K562 (cell line): ENCODE measurements around the gene SCT. TPM values are rescaled to one million over a fixed set of nuclear protein-coding genes. Genes with fewer than 3 reads are reported as not detected.

Source experiments
- ATAC-seq: fragments of 200-7000 bp; cut with Tn5 transposase; 3 replicates; pipeline ENCODE4 v1.9.1; 2020; ENCODE audit warnings: moderate library complexity
- BruUV-seq: library from RNA; stranded (reverse); fragments of 400-500 nt; replicated peaks from 2 replicates; lab custom pipeline; 2021; lab: Mats Ljungman, UMichigan
- CTCF ChIA-PET: fragments of 300-600 bp; formaldehyde crosslinking; extraction: SDS; loops from one replicate; lab custom pipeline; 2021; ENCODE audit warnings: low intra/inter-chr PET ratio; lab: Yijun Ruan, JAX
- POLR2A ChIA-PET: fragments of 300-600, 350-650 bp; sonication (Branson Sonifier 250); formaldehyde crosslinking; extraction: SDS; loops from one replicate; lab custom pipeline; 2021; ENCODE audit warnings: antibody characterized with exemption, inconsistent platforms; lab: Yijun Ruan, JAX
- DNase-seq, 4 experiments: peaks; one replicate each; pipeline versions ENCODE4 v3.0.0 to v3.0.0-alpha.2; 2011 to 2018; ENCODE audit warnings: low spot score in 3 of 4, mixed read lengths in 3 of 4; ENCODE audit errors: extremely low read depth in 1 of 4
- FAIRE-seq: peaks from 2 replicates; lab custom pipeline; 2011; peaks lifted over from hg19 to GRCh38; lab: Jason Lieb, UNC
- H2AFZ ChIP-seq: 2 replicates; pipeline ENCODE4 v1.6.0; 2011; ENCODE audit warnings: low read depth, low read length, control low read depth, inconsistent platforms
- H3K27ac ChIP-seq: fragments of 200-600 bp; 3 replicates; pipeline ENCODE4 v1.8.0; 2011; ENCODE audit warnings: low read depth, mild to moderate bottlenecking, control low read depth, inconsistent platforms, low read length, moderate library complexity, mixed read lengths; ENCODE audit errors: extremely low read depth
- H3K27me3 ChIP-seq, 2 experiments: fragments of 300-600 bp in 1 of 2; 2 replicates in 1 of 2; 3 replicates in 1 of 2; pipeline versions ENCODE4 v1.6.0 to v1.8.0; 2011; ENCODE audit warnings: inconsistent platforms in 2 of 2, low read length in 2 of 2, mild to moderate bottlenecking in 1 of 2, mixed read lengths in 1 of 2, moderate library complexity in 1 of 2; ENCODE audit not compliant: control insufficient read depth in 2 of 2, insufficient read depth in 2 of 2
- H3K36me3 ChIP-seq: fragments of 300-600 bp; 3 replicates; pipeline ENCODE4 v1.8.0; 2011; ENCODE audit warnings: mild to moderate bottlenecking, low read length, inconsistent platforms; ENCODE audit not compliant: control insufficient read depth, insufficient read depth
- H3K4me1 ChIP-seq, 2 experiments: fragments of 200-600 bp in 1 of 2; replicated peaks in 1 of 2; 2 replicates in 1 of 2; 3 replicates in 1 of 2; pipeline versions ENCODE4 v1.5.1 to v1.8.0; 2011; ENCODE audit warnings: inconsistent platforms in 2 of 2, low read length in 2 of 2, mild to moderate bottlenecking in 1 of 2, mixed read lengths in 1 of 2, moderate library complexity in 1 of 2; ENCODE audit not compliant: control insufficient read depth in 2 of 2, insufficient read depth in 2 of 2
- H3K4me2 ChIP-seq: 2 replicates; pipeline ENCODE4 v1.6.1; 2011; ENCODE audit warnings: low read length, control low read depth, inconsistent platforms, mixed read lengths; ENCODE audit not compliant: insufficient read depth
- H3K4me3 ChIP-seq: fragments of 200-600 bp; sonication (generic), shearing (Covaris generic); 2 replicates; pipeline ENCODE4 v1.5.1; 2016; ENCODE audit warnings: control low read depth, inconsistent platforms
- H3K79me2 ChIP-seq: fragments of 200-600 bp; 3 replicates; pipeline ENCODE4 v1.8.0; 2011; ENCODE audit warnings: low read length, inconsistent platforms; ENCODE audit not compliant: control insufficient read depth, insufficient read depth
- H3K9ac ChIP-seq, 2 experiments: 2 replicates each; pipeline versions ENCODE4 v1.6.0 to v1.6.1; 2011; ENCODE audit warnings: low read depth in 2 of 2, low read length in 2 of 2, control low read depth in 1 of 2, inconsistent platforms in 1 of 2, mild to moderate bottlenecking in 1 of 2, mixed read lengths in 1 of 2; ENCODE audit not compliant: insufficient read depth in 1 of 2
- H3K9me1 ChIP-seq: one replicate; pipeline ENCODE4 v1.6.0; 2011; ENCODE audit warnings: inconsistent platforms, mild to moderate bottlenecking, low read length, moderate library complexity; ENCODE audit not compliant: control insufficient read depth, insufficient read depth
- H3K9me3 ChIP-seq: replicated peaks from 2 replicates; pipeline ENCODE4 v1.5.1; 2011; ENCODE audit warnings: low read depth, low read length, inconsistent platforms; ENCODE audit not compliant: control insufficient read depth, insufficient read depth
- H4K20me1 ChIP-seq: replicated peaks from 2 replicates; pipeline ENCODE4 v1.6.1; 2011; ENCODE audit warnings: low read length, inconsistent platforms, mixed read lengths; ENCODE audit not compliant: control insufficient read depth, insufficient read depth
- CHD1 ChIP-seq: fragments of 200-600 bp; sonication (generic); IDR thresholded peaks from one replicate; pipeline ENCODE4 v1.6.1; 2012; ENCODE audit warnings: mild to moderate bottlenecking, moderate library complexity, low read length, inconsistent platforms
- E2F3 ChIP-seq: fragments of 250-450 bp; sonication (Bioruptor Pico); IDR thresholded peaks from 2 replicates; pipeline ENCODE4 v1.4.0; 2020; ENCODE audit warnings: mild to moderate bottlenecking
- FIP1L1 ChIP-seq: fragments of 200-400 bp; formaldehyde crosslinking; IDR thresholded peaks from 2 replicates; pipeline ENCODE4 v1.6.1; 2018; ENCODE audit warnings: mild to moderate bottlenecking, low read depth, low read length; ENCODE audit not compliant: poor library complexity, severe bottlenecking
- FUS ChIP-seq: fragments of 200-400 bp; formaldehyde crosslinking; optimal IDR thresholded peaks from 2 replicates; pipeline ENCODE3; 2017; ENCODE audit warnings: low read depth, low read length
- PML ChIP-seq: IDR thresholded peaks from 2 replicates; pipeline ENCODE4 v1.6.1; 2012; ENCODE audit warnings: low read length, inconsistent platforms
- POLR2A ChIP-seq: fragments of 450-650 bp; conservative IDR thresholded peaks from 2 replicates; pipeline ENCODE4 v1.6.1; 2016
- POLR2G ChIP-seq: fragments of 200-400 bp; formaldehyde crosslinking; IDR thresholded peaks from 2 replicates; pipeline ENCODE4 v1.6.1; 2017; ENCODE audit warnings: low read depth, mild to moderate bottlenecking, antibody characterized with exemption, low read length, moderate library complexity
- RBM25 ChIP-seq: fragments of 200-400 bp; formaldehyde crosslinking; IDR thresholded peaks from 2 replicates; pipeline ENCODE4 v1.6.1; 2018; ENCODE audit warnings: low read length, low read depth, moderate library complexity; ENCODE audit not compliant: severe bottlenecking
- WGBS: fragments of 100-300 bp; shearing (Covaris generic); methylation state at CpG from one replicate; pipeline ENCODE4 v1.1.6; 2016; ENCODE audit warnings: low coverage, mixed read lengths; ENCODE audit not compliant: insufficient coverage; ENCODE audit errors: missing lambda C conversion rate; 5-methylcytosine and 5-hydroxymethylcytosine counted together
- in situ Hi-C: fragments of 300-500 bp; cut with MboI; formaldehyde crosslinking; loops from 4 replicates; pipeline ENCODE4 v1.15.0; 2018; ENCODE audit warnings: inconsistent platforms, mixed read lengths
- intact Hi-C: fragments of 100-400 bp; cut with micrococcal nuclease; formaldehyde crosslinking; loops from 2 replicates; pipeline ENCODE4 v1.14.2; 2022
- polyA plus RNA-seq, 8 experiments: library from polyadenylated mRNA; depleted of rRNA in 4 of 8; stranded (reverse) in 5 of 8; unstranded in 3 of 8; fragments of >200 nt; fragmentation: Nextera tagmentation in 2 of 8; fragmentation: Illumina TruSeq in 1 of 8; extraction: Ambion mirVana in 2 of 8; extraction: Trizol in 1 of 8; gene quantifications; 2 replicates each; pipeline versions ENCODE4 v1.2.1 to v1.2.3, GENCODE V29; 2011 to 2014; ENCODE audit warnings: inconsistent platforms in 1 of 8, missing spikeins in 1 of 8
- total RNA-seq, 7 experiments: library from RNA; depleted of rRNA in 6 of 7; stranded (reverse); fragments of >200 nt in 6 of 7; fragmentation: Illumina TruSeq in 2 of 7; extraction: Trizol in 2 of 7; gene quantifications; 2 replicates each; pipeline versions ENCODE4 v1.2.1 to v1.2.3, GENCODE V29; 2011 to 2021; ENCODE audit warnings: low replicate concordance in 1 of 7
- TF ChIP-seq, protein P1 (sequence below), 2 experiments: IDR thresholded peaks; 2 replicates each; pipeline ENCODE4 v1.6.1; 2011; ENCODE audit warnings: borderline replicate concordance in 1 of 2, control low read depth in 1 of 2, low read depth in 1 of 2, low read length in 1 of 2, mild to moderate bottlenecking in 1 of 2, mixed read lengths in 1 of 2, moderate library complexity in 1 of 2; ENCODE audit not compliant: insufficient read depth in 1 of 2, insufficient read length in 1 of 2, poor library complexity in 1 of 2, severe bottlenecking in 1 of 2; ENCODE audit errors: extremely low read depth in 1 of 2
- TF ChIP-seq, protein P2 (sequence below): fragments of 450-650 bp; formaldehyde crosslinking; IDR thresholded peaks from 2 replicates; pipeline ENCODE4 v1.4.0; 2020; ENCODE audit warnings: mild to moderate bottlenecking, moderate library complexity
- TF ChIP-seq, protein P3 (sequence below): sonication (generic); formaldehyde crosslinking; IDR thresholded peaks from 2 replicates; pipeline ENCODE4 v1.8.1; 2022; ENCODE audit warnings: missing genetic modification reagents
- TF ChIP-seq, protein P4 (sequence below), 3 experiments: IDR thresholded peaks in 2 of 3; conservative IDR thresholded peaks in 1 of 3; 2 replicates each; pipeline ENCODE4 v1.5.1; 2011 to 2012; ENCODE audit warnings: low read length in 3 of 3, mild to moderate bottlenecking in 3 of 3, control low read depth in 2 of 3, improper control_type of control experiment in 1 of 3, inconsistent platforms in 1 of 3, low read depth in 1 of 3, mixed read lengths in 1 of 3, moderate library complexity in 1 of 3; ENCODE audit not compliant: insufficient read depth in 2 of 3

Gene SCT
- total and polyA plus RNA-seq, 9 of the 15 experiments (the other 6 are each of a cell fraction or from before 2014, with no cell fraction given) = not detected

DNA sequence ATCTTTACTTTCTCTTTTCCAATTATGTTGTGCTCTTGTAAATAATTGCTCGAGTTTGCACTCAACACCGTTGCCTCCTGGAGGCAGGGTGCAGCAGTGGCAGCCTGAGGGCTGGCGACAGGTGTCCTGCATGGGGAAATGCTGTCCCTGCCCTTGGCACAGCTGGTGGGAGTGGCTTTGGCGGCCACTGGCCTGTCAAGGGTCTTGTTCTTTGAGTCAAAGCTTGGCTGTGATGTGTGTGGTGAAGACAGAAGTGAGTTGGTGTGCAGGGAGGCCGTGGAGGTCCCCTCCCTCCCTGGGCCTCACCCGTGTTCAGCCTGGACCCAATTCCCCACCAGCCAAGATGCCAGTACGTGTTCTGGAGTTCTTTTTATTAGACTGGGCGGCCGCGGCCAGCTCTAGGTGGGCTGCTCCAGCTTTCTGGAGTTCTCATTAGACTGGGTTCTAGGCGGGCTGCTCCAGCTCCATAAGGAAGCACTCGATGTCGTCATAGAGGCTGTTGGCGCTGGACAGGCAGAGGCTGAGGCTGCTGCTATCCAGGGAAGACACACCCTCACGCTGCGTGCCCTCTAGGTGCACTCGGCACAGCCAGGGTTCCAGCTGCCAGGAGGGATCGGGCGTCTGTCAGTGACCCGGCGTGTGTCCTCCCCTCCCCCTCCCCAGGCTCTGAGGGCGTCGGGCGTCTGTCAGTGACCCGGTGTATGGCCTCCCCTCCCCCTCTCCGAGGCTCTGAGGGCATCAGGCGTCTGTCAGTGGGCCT, 14.6 kb downstream of the SCT start:
- in situ Hi-C loops = no loop called here
- peaks cover 85% of the 10 kb centered on the region; the same call in 2 of the 3 replicates for H3K36me3 ChIP-seq
- no peaks in the 10 kb centered on the region for H3K27me3 ChIP-seq
- H3K9me1 ChIP-seq = no peaks in the 10 kb centered on the region
- peak overlapping the region; percentile 56; the same call in 1 of the 3 replicates for H3K27ac ChIP-seq
- BruUV-seq = no TSS peak
- FAIRE-seq (no peak), DNase-seq (no peak), ATAC-seq (no peak)
- no peaks in the 10 kb centered on the region for H3K9me3 ChIP-seq
- H2AFZ ChIP-seq = no peak overlapping the region
- H4K20me1 ChIP-seq = peaks cover 17% of the 10 kb centered on the region
- no peak overlapping the region for H3K4me3 ChIP-seq
- no peak overlapping the region for H3K4me2 ChIP-seq
- intact Hi-C loops = loop anchor here (10.0 kb wide), 1 partner anchor 58 kb away; no protein-coding TSS in a partner anchor
- peaks cover 9% of the 10 kb centered on the region; the same call in 1 of the 3 replicates for H3K79me2 ChIP-seq
- POLR2A ChIA-PET = interaction anchor here (0.8 to 0.9 kb wide), 2 partner anchors 27 to 37 kb away, joined by 3 to 6 read pairs; no protein-coding TSS in a partner anchor
- peaks cover 8 to 76% of the 10 kb centered on the region in 2 experiments for H3K4me1 ChIP-seq
- CTCF ChIA-PET = no interaction called here
- peak overlapping the region in 1 of 2 experiments; percentile 75; a peak in 1 of 4 replicates for H3K9ac ChIP-seq
- 78% methylated on average over 20 of the region's 27 CpGs for WGBS
- TF ChIP-seq FIP1L1 (no peak), E2F3 (CRISPR knock-in tag) (no peak), POLR2G (peak; percentile 13), PML (no peak), POLR2A (0 out of 2 replicates have a peak, but pooled peaks have one; percentile 43), RBM25 (no peak), CHD1 (no peak), FUS (no peak)
- TF ChIP-seq, protein P1, sequence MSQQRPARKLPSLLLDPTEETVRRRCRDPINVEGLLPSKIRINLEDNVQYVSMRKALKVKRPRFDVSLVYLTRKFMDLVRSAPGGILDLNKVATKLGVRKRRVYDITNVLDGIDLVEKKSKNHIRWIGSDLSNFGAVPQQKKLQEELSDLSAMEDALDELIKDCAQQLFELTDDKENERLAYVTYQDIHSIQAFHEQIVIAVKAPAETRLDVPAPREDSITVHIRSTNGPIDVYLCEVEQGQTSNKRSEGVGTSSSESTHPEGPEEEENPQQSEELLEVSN (IDR thresholded peaks at IDR 0.05; ENCODE audit: borderline replicate concordance in 1 of 2, extremely low read depth in 1 of 2, insufficient read depth in 1 of 2, insufficient read length in 1 of 2, low read depth in 1 of 2, low read length in 1 of 2, poor library complexity in 1 of 2, severe bottlenecking in 1 of 2) = peak in 1 of 2 experiments; percentile 32
- TF ChIP-seq, protein P2, sequence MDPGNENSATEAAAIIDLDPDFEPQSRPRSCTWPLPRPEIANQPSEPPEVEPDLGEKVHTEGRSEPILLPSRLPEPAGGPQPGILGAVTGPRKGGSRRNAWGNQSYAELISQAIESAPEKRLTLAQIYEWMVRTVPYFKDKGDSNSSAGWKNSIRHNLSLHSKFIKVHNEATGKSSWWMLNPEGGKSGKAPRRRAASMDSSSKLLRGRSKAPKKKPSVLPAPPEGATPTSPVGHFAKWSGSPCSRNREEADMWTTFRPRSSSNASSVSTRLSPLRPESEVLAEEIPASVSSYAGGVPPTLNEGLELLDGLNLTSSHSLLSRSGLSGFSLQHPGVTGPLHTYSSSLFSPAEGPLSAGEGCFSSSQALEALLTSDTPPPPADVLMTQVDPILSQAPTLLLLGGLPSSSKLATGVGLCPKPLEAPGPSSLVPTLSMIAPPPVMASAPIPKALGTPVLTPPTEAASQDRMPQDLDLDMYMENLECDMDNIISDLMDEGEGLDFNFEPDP (CRISPR knock-in tag) = no peak
- TF ChIP-seq, protein P3, sequence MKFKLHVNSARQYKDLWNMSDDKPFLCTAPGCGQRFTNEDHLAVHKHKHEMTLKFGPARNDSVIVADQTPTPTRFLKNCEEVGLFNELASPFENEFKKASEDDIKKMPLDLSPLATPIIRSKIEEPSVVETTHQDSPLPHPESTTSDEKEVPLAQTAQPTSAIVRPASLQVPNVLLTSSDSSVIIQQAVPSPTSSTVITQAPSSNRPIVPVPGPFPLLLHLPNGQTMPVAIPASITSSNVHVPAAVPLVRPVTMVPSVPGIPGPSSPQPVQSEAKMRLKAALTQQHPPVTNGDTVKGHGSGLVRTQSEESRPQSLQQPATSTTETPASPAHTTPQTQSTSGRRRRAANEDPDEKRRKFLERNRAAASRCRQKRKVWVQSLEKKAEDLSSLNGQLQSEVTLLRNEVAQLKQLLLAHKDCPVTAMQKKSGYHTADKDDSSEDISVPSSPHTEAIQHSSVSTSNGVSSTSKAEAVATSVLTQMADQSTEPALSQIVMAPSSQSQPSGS (CRISPR knock-in tag) = no peak
- TF ChIP-seq, protein P4, sequence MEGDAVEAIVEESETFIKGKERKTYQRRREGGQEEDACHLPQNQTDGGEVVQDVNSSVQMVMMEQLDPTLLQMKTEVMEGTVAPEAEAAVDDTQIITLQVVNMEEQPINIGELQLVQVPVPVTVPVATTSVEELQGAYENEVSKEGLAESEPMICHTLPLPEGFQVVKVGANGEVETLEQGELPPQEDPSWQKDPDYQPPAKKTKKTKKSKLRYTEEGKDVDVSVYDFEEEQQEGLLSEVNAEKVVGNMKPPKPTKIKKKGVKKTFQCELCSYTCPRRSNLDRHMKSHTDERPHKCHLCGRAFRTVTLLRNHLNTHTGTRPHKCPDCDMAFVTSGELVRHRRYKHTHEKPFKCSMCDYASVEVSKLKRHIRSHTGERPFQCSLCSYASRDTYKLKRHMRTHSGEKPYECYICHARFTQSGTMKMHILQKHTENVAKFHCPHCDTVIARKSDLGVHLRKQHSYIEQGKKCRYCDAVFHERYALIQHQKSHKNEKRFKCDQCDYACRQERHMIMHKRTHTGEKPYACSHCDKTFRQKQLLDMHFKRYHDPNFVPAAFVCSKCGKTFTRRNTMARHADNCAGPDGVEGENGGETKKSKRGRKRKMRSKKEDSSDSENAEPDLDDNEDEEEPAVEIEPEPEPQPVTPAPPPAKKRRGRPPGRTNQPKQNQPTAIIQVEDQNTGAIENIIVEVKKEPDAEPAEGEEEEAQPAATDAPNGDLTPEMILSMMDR (IDR thresholded peaks at IDR 0.05 in 2 of 3, conservative IDR thresholded peaks at IDR 0.05 in 1 of 3; ENCODE audit: insufficient read depth in 2 of 3, low read depth in 1 of 3, low read length in 3 of 3) = peak; percentile 40 to 47 (median 41)
